Gastroesophageal sphincter (tissue), 4 donors: ENCODE measurements around the gene GRM7. TPM values are rescaled to one million over a fixed set of nuclear protein-coding genes. Genes with fewer than 3 reads are reported as not detected.

ENCODE experiments used
- ATAC-seq: fragments of 150-250 bp; one replicate; pipeline ENCODE4 v1.9.1; 2016; ENCODE audit warnings: mild to moderate bottlenecking, moderate library complexity
- H3K27ac ChIP-seq, 4 donors: fragments of 200-600 bp; sonication (generic) in 3 of 4; 1 replicate in 3 of 4; 2 replicates in 1 of 4; pipeline ENCODE4 v1.5.1; 2016 to 2019
- H3K27me3 ChIP-seq: fragments of 200-600 bp; sonication (generic); one replicate; pipeline ENCODE4 v1.5.1; 2019
- H3K36me3 ChIP-seq, 2 donors: fragments of 200-600 bp; sonication (generic); one replicate each; pipeline ENCODE4 v1.5.1; 2019; ENCODE audit warnings: control low read depth in 1 of 2
- H3K4me1 ChIP-seq, 3 donors: fragments of 200-600 bp; sonication (generic); 1 replicate in 2 of 3; 2 replicates in 1 of 3; pipeline ENCODE4 v1.5.1; 2016 to 2019; ENCODE audit warnings: control low read depth in 2 of 3
- H3K4me3 ChIP-seq, 2 donors: fragments of 200-600 bp; sonication (generic); one replicate each; pipeline ENCODE4 v1.5.1; 2019; ENCODE audit warnings: mild to moderate bottlenecking in 1 of 2, moderate library complexity in 1 of 2
- H3K9me3 ChIP-seq, 3 donors: fragments of 200-600 bp; sonication (generic); one replicate each; pipeline ENCODE4 v1.5.1; 2017 to 2019; ENCODE audit warnings: control low read depth in 2 of 3
- CTCF ChIP-seq, 4 experiments: fragments of 200-600 bp in 2 of 4; fragments of 450-650 bp in 2 of 4; sonication (generic) in 1 of 4; IDR thresholded peaks; one replicate each; pipeline ENCODE4 v1.5.1; 2017 to 2019; ENCODE audit warnings: antibody characterized with exemption in 4 of 4, mild to moderate bottlenecking in 2 of 4, moderate library complexity in 2 of 4
- EP300 ChIP-seq: sonication (generic); formaldehyde crosslinking; IDR thresholded peaks from one replicate; pipeline ENCODE4 v1.6.1; 2017; ENCODE audit warnings: antibody characterized with exemption, mild to moderate bottlenecking
- POLR2A ChIP-seq, 2 donors: fragments of 450-650 bp; IDR thresholded peaks; one replicate each; pipeline ENCODE4 v1.6.1; 2017; ENCODE audit warnings: antibody characterized with exemption in 2 of 2, mild to moderate bottlenecking in 2 of 2, moderate library complexity in 1 of 2
- POLR2AphosphoS5 ChIP-seq: sonication (generic); formaldehyde crosslinking; IDR thresholded peaks from one replicate; pipeline ENCODE4 v1.6.1; 2017; ENCODE audit warnings: antibody characterized with exemption
- WGBS, 2 donors: methylation state at CpG; one replicate each; pipeline ENCODE4 v1.1.5; 2018; ENCODE audit warnings: low coverage in 1 of 2; 5-methylcytosine and 5-hydroxymethylcytosine counted together
- total RNA-seq, 4 donors: library from RNA; depleted of rRNA; stranded (reverse); fragments of >200 nt; gene quantifications; one replicate each; pipeline ENCODE4 v1.1.0, GENCODE V29; 2016

The GRM7 gene
- total RNA-seq, 4 donors from 2014 or later, result 0.40 to 7.6 TPM; not detected in 2

- no peaks in the 10 kb centered on the region for H3K36me3 ChIP-seq
- no peak for TF ChIP-seq POLR2AphosphoS5
- no peak for TF ChIP-seq POLR2A (IDR thresholded peaks at IDR 0.05)
- TF ChIP-seq EP300, result no peak
- TF ChIP-seq CTCF (IDR thresholded peaks at IDR 0.05), result no peak
- H3K4me3 ChIP-seq, result no peak overlapping the region
- WGBS, 2 donors, result 90% methylated on average over 1 of the region's 1 CpG; no CpG with 5 or more reads in 1 of the 2 donors
- no peaks in the 10 kb centered on the region for H3K4me1 ChIP-seq
- H3K9me3 ChIP-seq, result no peaks in the 10 kb centered on the region
- ATAC-seq, result no peak
- H3K27ac ChIP-seq, result no peak overlapping the region
- no peaks in the 10 kb centered on the region for H3K27me3 ChIP-seq
Observed at GRCh38 chr3:7536921-7537320, 676.0 kb downstream of the GRM7 start.

- no peaks in the 10 kb centered on the region for H3K4me1 ChIP-seq
- WGBS, 2 donors, result 56% methylated on average over 2 to 4 of the region's 5 CpGs
- no peaks in the 10 kb centered on the region for H3K36me3 ChIP-seq
- H3K4me3 ChIP-seq, result no peak overlapping the region
- TF ChIP-seq POLR2A (IDR thresholded peaks at IDR 0.05) (no peak), POLR2AphosphoS5 (no peak), EP300 (no peak), CTCF (IDR thresholded peaks at IDR 0.05) (peak in 2 of 4 experiments; percentile 26 to 44)
- H3K9me3 ChIP-seq, result no peaks in the 10 kb centered on the region
- no peak for ATAC-seq
- no peak overlapping the region for H3K27ac ChIP-seq
- H3K27me3 ChIP-seq, result no peaks in the 10 kb centered on the region
Observed at GRCh38 chr3:7543294-7543880, 682.5 kb downstream of the GRM7 start.

GRCh38 chr3:7545334-7545733 lies 684.4 kb downstream of the GRM7 start:
- whole genome bisulfite sequencing, 2 donors, result 90 to 92% methylated on average over 3 of the region's 3 CpGs

GRCh38 chr3:7546253-7546652 lies 685.3 kb downstream of the GRM7 start:
- Histone ChIP-seq H3K36me3 (no peaks in the 10 kb centered on the region), H3K9me3 (no peaks in the 10 kb centered on the region), H3K4me1 (no peaks in the 10 kb centered on the region), H3K27me3 (no peaks in the 10 kb centered on the region), H3K27ac (no peak overlapping the region), H3K4me3 (no peak overlapping the region)
- ATAC-seq, result no peak
- 44 to 68% methylated on average over 2 to 4 of the region's 4 CpGs for WGBS, 2 donors
- TF ChIP-seq POLR2A (IDR thresholded peaks at IDR 0.05), result no peak
- TF ChIP-seq CTCF (IDR thresholded peaks at IDR 0.05), result peak; percentile 14 to 56 (median 42)

More at GRCh38 chr3:7545334-7545733, 684.4 kb downstream of the GRM7 start:
- no peak overlapping the region for H3K4me3 ChIP-seq
- H3K27me3 ChIP-seq, result no peaks in the 10 kb centered on the region
- H3K36me3 ChIP-seq, result no peaks in the 10 kb centered on the region
- H3K4me1 ChIP-seq, result no peaks in the 10 kb centered on the region
- no peaks in the 10 kb centered on the region for H3K9me3 ChIP-seq
- no peak overlapping the region for H3K27ac ChIP-seq
- no peak for ATAC-seq
- no peak for TF ChIP-seq CTCF (IDR thresholded peaks at IDR 0.05)
- TF ChIP-seq EP300, result no peak
- TF ChIP-seq POLR2AphosphoS5, result no peak
- no peak for TF ChIP-seq POLR2A (IDR thresholded peaks at IDR 0.05)

GRCh38 chr3:7547826-7548225 lies 686.9 kb downstream of the GRM7 start:
- 64 to 100% methylated on average over 1 of the region's 1 CpG for WGBS, 2 donors
- Histone ChIP-seq H3K36me3 (no peaks in the 10 kb centered on the region), H3K4me1 (no peaks in the 10 kb centered on the region), H3K27ac (no peak overlapping the region), H3K9me3 (peaks cover 0 to 10% (median 0%) of the 10 kb centered on the region in 3 donors), H3K27me3 (no peaks in the 10 kb centered on the region), H3K4me3 (no peak overlapping the region)
- TF ChIP-seq POLR2AphosphoS5 (no peak), CTCF (IDR thresholded peaks at IDR 0.05) (no peak), EP300 (no peak), POLR2A (IDR thresholded peaks at IDR 0.05) (no peak)
- ATAC-seq, result peak; percentile 34
